Tibial artery (tissue), 4 donors: Measurements from ENCODE around the gene MYBL2.

Experiments
- DNase-seq, 2 donors: peaks; one replicate each; pipeline ENCODE4 v3.0.0-alpha.2; 2019
- H3K27ac ChIP-seq, 2 donors: fragments of 200-600 bp; sonication (generic) in 1 of 2; 1 replicate in 1 of 2; 2 replicates in 1 of 2; pipeline ENCODE4 v1.5.1; 2018 to 2019; ENCODE audit warnings: mild to moderate bottlenecking in 1 of 2
- H3K27me3 ChIP-seq, 2 donors: fragments of 200-600 bp; sonication (generic) in 1 of 2; one replicate each; pipeline versions ENCODE4 v1.5.1 to v1.6.0; 2016 to 2019
- H3K36me3 ChIP-seq, 3 donors: fragments of 200-600 bp; sonication (generic) in 2 of 3; one replicate each; pipeline ENCODE4 v1.5.1; 2016 to 2019; ENCODE audit warnings: mild to moderate bottlenecking in 2 of 3
- H3K4me1 ChIP-seq, 4 donors: fragments of 200-600 bp; sonication (generic) in 2 of 4; 1 replicate in 3 of 4; 2 replicates in 1 of 4; pipeline ENCODE4 v1.5.1; 2016 to 2019
- H3K4me3 ChIP-seq, 2 donors: fragments of 200-600 bp; sonication (generic) in 1 of 2; 1 replicate in 1 of 2; 2 replicates in 1 of 2; pipeline ENCODE4 v1.5.1; 2018 to 2019; ENCODE audit warnings: mild to moderate bottlenecking in 2 of 2
- H3K9me3 ChIP-seq, 3 donors: fragments of 200-600 bp; sonication (generic) in 1 of 3; one replicate each; pipeline ENCODE4 v1.5.1; 2016 to 2019
- intact Hi-C: fragments of 100-400 bp; cut with DNase I; formaldehyde crosslinking; loops from one replicate; pipeline ENCODE4 v1.15.0; 2023; ENCODE audit warnings: low total_unique reads
- TF ChIP-seq, protein P1 (sequence below), 2 experiments: fragments of 200-600 bp in 1 of 2; fragments of 450-650 bp in 1 of 2; IDR thresholded peaks; one replicate each; pipeline ENCODE4 v1.5.1; 2017 to 2019; ENCODE audit warnings: antibody characterized with exemption in 2 of 2, mild to moderate bottlenecking in 1 of 2, moderate library complexity in 1 of 2

Gene MYBL2

GRCh38 chr20:43739148-43739749, 72.3 kb downstream of the MYBL2 start:
- H3K36me3 ChIP-seq: no peaks in the 10 kb centered on the region
- H3K27ac ChIP-seq: no peak overlapping the region
- no peak for DNase-seq
- peaks cover 0 to 30% of the 10 kb centered on the region in 2 donors for H3K27me3 ChIP-seq
- no peaks in the 10 kb centered on the region for H3K9me3 ChIP-seq
- TF ChIP-seq, protein P1, sequence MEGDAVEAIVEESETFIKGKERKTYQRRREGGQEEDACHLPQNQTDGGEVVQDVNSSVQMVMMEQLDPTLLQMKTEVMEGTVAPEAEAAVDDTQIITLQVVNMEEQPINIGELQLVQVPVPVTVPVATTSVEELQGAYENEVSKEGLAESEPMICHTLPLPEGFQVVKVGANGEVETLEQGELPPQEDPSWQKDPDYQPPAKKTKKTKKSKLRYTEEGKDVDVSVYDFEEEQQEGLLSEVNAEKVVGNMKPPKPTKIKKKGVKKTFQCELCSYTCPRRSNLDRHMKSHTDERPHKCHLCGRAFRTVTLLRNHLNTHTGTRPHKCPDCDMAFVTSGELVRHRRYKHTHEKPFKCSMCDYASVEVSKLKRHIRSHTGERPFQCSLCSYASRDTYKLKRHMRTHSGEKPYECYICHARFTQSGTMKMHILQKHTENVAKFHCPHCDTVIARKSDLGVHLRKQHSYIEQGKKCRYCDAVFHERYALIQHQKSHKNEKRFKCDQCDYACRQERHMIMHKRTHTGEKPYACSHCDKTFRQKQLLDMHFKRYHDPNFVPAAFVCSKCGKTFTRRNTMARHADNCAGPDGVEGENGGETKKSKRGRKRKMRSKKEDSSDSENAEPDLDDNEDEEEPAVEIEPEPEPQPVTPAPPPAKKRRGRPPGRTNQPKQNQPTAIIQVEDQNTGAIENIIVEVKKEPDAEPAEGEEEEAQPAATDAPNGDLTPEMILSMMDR (IDR thresholded peaks at IDR 0.05): no peak
- no peaks in the 10 kb centered on the region for H3K4me1 ChIP-seq
- H3K4me3 ChIP-seq: no peak overlapping the region
- intact Hi-C loops: no loop called here

DNA sequence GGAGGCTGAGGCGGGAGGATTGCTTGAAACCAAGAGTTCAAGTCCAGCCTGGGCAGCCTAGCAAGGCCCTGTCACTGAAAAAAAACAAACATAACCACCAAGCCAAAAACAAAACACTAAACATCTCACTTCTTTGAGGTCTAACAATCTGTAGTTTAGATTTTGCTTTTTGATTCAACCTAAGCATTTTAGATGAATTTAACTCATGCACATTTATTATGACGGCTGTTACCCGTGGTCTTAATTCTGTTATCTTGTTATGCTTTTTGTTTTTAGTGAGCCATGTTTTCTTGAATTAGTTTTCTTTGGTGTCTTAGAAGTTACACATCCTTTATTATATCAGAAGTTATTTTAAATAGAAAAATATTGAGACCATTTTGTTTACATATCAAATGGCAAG, 73.7 kb downstream of the MYBL2 start:
- Histone ChIP-seq H3K4me3 (no peak overlapping the region), H3K4me1 (no peaks in the 10 kb centered on the region), H3K27me3 (peaks cover 0 to 37% of the 10 kb centered on the region in 2 donors), H3K27ac (no peak overlapping the region), H3K36me3 (no peaks in the 10 kb centered on the region), H3K9me3 (no peaks in the 10 kb centered on the region)
- no peak for DNase-seq
- intact Hi-C loops: no loop called here
- TF ChIP-seq, protein P1 (IDR thresholded peaks at IDR 0.05): no peak

- no peak overlapping the region for H3K27ac ChIP-seq
- intact Hi-C loops: no loop called here
- no peak overlapping the region for H3K4me3 ChIP-seq
- no peak for DNase-seq
- no peaks in the 10 kb centered on the region for H3K36me3 ChIP-seq
- TF ChIP-seq, protein P1 (IDR thresholded peaks at IDR 0.05): no peak
- no peaks in the 10 kb centered on the region for H3K4me1 ChIP-seq
- H3K9me3 ChIP-seq: no peaks in the 10 kb centered on the region
- peaks cover 0 to 48% of the 10 kb centered on the region in 2 donors for H3K27me3 ChIP-seq
Observed at GRCh38 chr20:43744151-43744611, 77.3 kb downstream of the MYBL2 start.

DNA sequence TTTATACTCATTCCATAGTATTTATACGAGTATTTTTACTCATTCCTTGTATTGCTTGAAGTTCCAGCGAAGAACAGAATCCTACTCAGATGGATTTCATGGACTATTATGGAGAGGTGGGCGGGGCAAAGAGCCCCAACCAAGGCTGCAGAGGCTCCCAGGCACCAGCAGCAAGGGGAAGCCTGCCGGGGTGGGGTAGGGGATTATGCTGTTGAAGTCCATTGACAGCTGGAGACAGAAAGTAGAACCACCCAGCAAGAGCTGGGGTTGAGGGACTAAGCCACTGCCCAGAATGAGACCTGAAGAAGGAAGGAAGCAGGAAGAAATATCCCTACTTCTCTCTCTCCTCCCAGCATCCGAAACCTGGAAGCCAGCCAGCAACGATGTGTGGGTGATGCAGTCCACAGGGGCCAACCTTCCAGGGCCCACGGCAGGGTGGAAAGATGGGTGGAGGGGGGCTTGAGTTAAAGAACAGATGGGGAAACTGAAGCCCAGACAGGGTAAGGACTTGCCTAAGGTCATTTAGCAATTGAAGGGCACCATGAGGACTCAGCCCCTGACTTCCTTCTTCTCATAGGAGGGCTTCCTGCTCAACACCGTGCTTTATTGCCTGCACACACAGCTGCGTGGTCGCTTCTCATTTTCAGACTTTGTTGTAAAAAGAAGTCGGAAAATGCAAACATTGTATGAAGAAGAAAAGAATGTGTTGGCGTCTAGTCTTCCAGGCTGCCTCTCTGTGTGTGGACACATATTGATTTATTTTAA, 78.2 kb downstream of the MYBL2 start:
- DNase-seq: no peak
- TF ChIP-seq, protein P1 (IDR thresholded peaks at IDR 0.05): no peak
- Histone ChIP-seq H3K9me3 (no peaks in the 10 kb centered on the region), H3K27me3 (peaks cover 0 to 54% of the 10 kb centered on the region in 2 donors), H3K4me3 (no peak overlapping the region), H3K27ac (no peak overlapping the region), H3K4me1 (peaks cover 0 to 5% (median 0%) of the 10 kb centered on the region in 4 donors), H3K36me3 (no peaks in the 10 kb centered on the region)
- intact Hi-C loops: no loop called here

DNA sequence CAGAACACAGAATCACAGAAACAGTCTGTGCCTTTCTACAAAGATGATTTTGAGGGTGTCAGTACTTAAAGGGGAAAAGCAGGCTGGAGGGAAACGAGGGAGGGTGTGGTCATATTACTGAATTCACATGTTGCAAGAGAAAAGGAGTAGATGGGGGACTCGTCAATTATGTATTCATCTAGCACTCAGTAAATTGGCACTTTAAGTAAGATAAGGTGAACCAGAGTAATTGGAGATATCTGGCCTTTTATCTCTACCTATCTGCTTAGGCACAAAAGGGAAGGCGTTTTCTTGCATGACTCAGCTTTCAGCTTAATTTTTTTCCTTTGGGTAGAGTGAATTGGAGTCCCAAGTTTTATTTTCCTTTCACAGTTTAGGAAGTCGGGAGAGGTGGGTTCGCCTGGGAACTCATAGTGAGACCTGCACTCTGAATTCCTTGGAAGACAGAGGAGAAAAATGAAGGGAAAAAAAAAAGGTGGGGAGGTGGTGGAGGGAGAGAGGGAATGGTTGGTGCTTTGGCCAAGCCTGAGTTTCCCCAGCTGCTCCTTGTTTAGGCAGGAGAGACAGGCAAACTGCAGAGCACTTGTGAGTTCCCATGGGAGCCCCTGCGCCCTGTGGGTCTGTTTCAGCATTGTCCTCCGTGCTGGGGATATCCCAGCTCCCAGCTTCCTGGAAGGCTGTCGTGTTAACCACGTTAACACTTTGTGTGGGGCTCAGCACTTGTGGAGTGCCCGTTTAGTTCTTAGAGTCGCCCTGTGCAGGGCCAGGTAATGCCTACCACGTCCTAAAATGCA, 79.6 kb downstream of the MYBL2 start:
- intact Hi-C loops: no loop called here
- Histone ChIP-seq H3K27me3 (peaks cover 0 to 62% of the 10 kb centered on the region in 2 donors), H3K9me3 (no peaks in the 10 kb centered on the region), H3K4me1 (peaks cover 0 to 5% (median 0%) of the 10 kb centered on the region in 4 donors), H3K36me3 (no peaks in the 10 kb centered on the region), H3K4me3 (no peak overlapping the region), H3K27ac (no peak overlapping the region)
- no peak for DNase-seq
- TF ChIP-seq, protein P1 (IDR thresholded peaks at IDR 0.05): no peak
